Pancreas (tissue), 10 donors: Measurements from ENCODE around the gene NME7. TPM values are rescaled to one million over a fixed set of nuclear protein-coding genes. Genes with fewer than 3 reads are reported as not detected.

Experiments
- ATAC-seq, 4 donors: fragments of 200-7000 bp; cut with Tn5 transposase; one replicate each; pipeline versions ENCODE4 v1.8.0 to v1.9.1; 2020; ENCODE audit warnings: mild to moderate bottlenecking in 4 of 4, moderate library complexity in 4 of 4
- DNase-seq, 6 donors: peaks; one replicate each; pipeline ENCODE4 v3.0.0-alpha.2; 2020
- FAIRE-seq: peaks from 2 replicates; lab custom pipeline; 2012; peaks lifted over from hg19 to GRCh38; lab: Jason Lieb, UNC
- H3K27ac ChIP-seq, 4 donors: fragments of 200-600 bp; sonication (generic); 1 replicate in 3 of 4; 2 replicates in 1 of 4; pipeline versions ENCODE4 v1.5.0 to v1.8.0; 2020
- H3K27me3 ChIP-seq, 4 donors: fragments of 200-600 bp; one replicate each; pipeline ENCODE4 v1.8.0; 2021
- H3K36me3 ChIP-seq, 3 donors: fragments of 200-600 bp; sonication (generic) in 1 of 3; one replicate each; pipeline versions ENCODE4 v1.5.0 to v1.8.0; 2020 to 2021
- H3K4me1 ChIP-seq, 3 donors: fragments of 200-600 bp; one replicate each; pipeline ENCODE4 v1.8.0; 2021
- H3K4me3 ChIP-seq, 4 donors: fragments of 200-600 bp; sonication (generic) in 2 of 4; one replicate each; pipeline versions ENCODE4 v1.5.0 to v1.8.0; 2020 to 2021
- H3K9me3 ChIP-seq, 4 donors: fragments of 200-600 bp; one replicate each; pipeline ENCODE4 v1.8.0; 2021
- WGBS, 2 donors: extraction: QIAGEN DNeasy Blood & Tissue Kit; methylation state at CpG; one replicate each; pipeline ENCODE4 v1.1.7; 2013; 5-methylcytosine and 5-hydroxymethylcytosine counted together
- intact Hi-C, 3 donors: fragments of 100-400 bp; cut with DNase I; formaldehyde crosslinking; loops; one replicate each; pipeline versions ENCODE4 v1.11.1 to v1.14.2; 2022
- polyA plus RNA-seq, 2 donors: library from polyadenylated mRNA; stranded (reverse); fragments of 200-250 nt; gene quantifications; one replicate each; pipeline ENCODE4 v1.2.3, GENCODE V29; 2013
- total RNA-seq, 6 donors: library from RNA; stranded (reverse); fragmentation: NEBNext Ultra II Directional in 4 of 6; extraction: Animal tissue kit (Norgen Biotek cat#: 25700) in 4 of 6; gene quantifications; one replicate each; pipeline versions ENCODE4 v1.2.1 to v1.2.4, GENCODE V29; 2021 to 2023
- TF ChIP-seq, protein P1 (sequence below), 4 donors: fragments of 200-600 bp; sonication (generic) in 3 of 4; IDR thresholded peaks; one replicate each; pipeline versions ENCODE4 v1.5.0 to v1.8.0; 2021; ENCODE audit warnings: antibody characterized with exemption in 4 of 4
- donor health status: healthy with polysubstance abuse.
- donor health status: DM: no; HTN: no; CAD: no; lungs with moderate emphysema.
- donor health status: DM: no; HTN: no; CAD: no.
- donor health status: control.
- donor health status: control.
- donor health status: Bipolar disorder and iron deficiency.
- donor health status: DM: yes; HTN: yes; CAD: no.
- donor health status: DM: no; HTN: no; CAD: no.
- donor health status: DM: no; HTN: no; CAD: no.
- donor health status: DM: yes; HTN: yes; CAD: no.

NME7 gene
- total and polyA plus RNA-seq, 8 donors: 5.0 to 12.6 (median 8.0) TPM

DNA sequence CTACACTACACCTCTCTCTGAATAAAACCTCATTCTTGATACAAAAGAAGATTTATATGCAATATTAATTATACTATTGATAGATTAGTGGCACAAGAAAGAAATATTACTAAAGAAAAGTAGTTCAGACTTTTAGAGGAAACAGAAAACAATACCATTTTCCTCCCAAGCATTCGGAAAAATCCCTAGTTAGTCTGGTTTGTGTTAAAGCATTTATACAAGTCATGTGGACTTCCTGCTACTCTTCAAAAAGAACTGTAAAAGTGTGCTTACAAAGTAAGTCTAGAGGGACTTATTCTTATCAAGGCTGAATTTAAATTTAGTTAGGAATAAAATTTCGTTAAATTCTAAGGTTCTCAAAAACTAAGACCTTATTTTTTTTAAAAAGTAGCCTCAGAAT, 132.0 kb downstream of the NME7 start:
- WGBS, 2 donors: 87 to 88% methylated on average over 2 of the region's 2 CpGs
- Histone ChIP-seq H3K4me3 (no peak overlapping the region), H3K9me3 (no peaks in the 10 kb centered on the region), H3K27ac (no peak overlapping the region), H3K36me3 (no peaks in the 10 kb centered on the region), H3K27me3 (no peaks in the 10 kb centered on the region), H3K4me1 (peaks cover 5 to 22% (median 12%) of the 10 kb centered on the region in 3 donors)
- ATAC-seq (no peak), DNase-seq (no peak), FAIRE-seq (no peak)
- TF ChIP-seq, protein P1, sequence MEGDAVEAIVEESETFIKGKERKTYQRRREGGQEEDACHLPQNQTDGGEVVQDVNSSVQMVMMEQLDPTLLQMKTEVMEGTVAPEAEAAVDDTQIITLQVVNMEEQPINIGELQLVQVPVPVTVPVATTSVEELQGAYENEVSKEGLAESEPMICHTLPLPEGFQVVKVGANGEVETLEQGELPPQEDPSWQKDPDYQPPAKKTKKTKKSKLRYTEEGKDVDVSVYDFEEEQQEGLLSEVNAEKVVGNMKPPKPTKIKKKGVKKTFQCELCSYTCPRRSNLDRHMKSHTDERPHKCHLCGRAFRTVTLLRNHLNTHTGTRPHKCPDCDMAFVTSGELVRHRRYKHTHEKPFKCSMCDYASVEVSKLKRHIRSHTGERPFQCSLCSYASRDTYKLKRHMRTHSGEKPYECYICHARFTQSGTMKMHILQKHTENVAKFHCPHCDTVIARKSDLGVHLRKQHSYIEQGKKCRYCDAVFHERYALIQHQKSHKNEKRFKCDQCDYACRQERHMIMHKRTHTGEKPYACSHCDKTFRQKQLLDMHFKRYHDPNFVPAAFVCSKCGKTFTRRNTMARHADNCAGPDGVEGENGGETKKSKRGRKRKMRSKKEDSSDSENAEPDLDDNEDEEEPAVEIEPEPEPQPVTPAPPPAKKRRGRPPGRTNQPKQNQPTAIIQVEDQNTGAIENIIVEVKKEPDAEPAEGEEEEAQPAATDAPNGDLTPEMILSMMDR (IDR thresholded peaks at IDR 0.05): no peak
- intact Hi-C loops: no loop called here

DNA sequence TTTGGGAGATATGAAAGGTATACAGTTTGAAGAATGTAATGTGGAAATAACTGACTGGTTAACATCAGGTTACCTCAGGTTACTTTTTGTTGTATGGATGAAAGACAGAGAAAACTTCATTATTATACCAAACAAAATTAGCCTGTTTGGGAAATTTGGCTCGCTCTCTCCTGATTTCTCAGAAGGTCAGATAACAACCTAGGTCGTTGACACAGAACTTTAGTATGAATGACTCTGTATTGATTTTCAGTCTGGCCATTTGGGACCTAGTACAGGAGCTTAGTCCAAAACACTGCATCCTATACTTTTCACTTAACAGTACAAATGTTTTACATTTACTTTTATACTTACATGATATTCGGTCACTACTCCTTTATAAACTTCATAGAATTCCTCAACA, 132.8 kb downstream of the NME7 start:
- Histone ChIP-seq H3K27ac (no peak overlapping the region), H3K9me3 (no peaks in the 10 kb centered on the region), H3K27me3 (no peaks in the 10 kb centered on the region), H3K36me3 (no peaks in the 10 kb centered on the region), H3K4me3 (no peak overlapping the region), H3K4me1 (peaks cover 0 to 18% (median 12%) of the 10 kb centered on the region in 3 donors)
- FAIRE-seq (no peak), DNase-seq (no peak), ATAC-seq (peak in 2 of 4 donors; percentile 52 to 53)
- TF ChIP-seq, protein P1 (IDR thresholded peaks at IDR 0.05): no peak
- 28 to 45% methylated on average over 3 of the region's 3 CpGs for WGBS, 2 donors
- intact Hi-C loops: no loop called here

DNA sequence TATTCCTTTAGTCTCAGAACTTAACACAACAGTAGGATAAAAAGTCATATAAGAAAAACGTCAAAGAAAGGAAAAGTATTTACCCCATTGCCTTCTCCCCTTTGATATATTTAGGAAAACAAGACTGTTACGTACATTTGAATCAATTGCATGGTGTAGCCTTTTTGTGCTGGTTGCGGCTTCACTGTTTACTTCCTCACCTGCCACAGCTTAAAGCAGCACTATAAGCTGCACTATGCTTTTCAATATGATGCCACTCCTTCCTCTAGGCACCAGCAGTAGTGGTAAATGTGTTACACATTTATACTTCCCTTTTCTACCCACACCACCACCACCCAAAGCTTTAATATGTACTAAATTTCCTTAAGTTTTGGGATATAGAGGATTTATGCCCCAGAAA, 150.0 kb downstream of the NME7 start:
- TF ChIP-seq, protein P1 (IDR thresholded peaks at IDR 0.05): no peak
- DNase-seq (no peak), FAIRE-seq (no peak), ATAC-seq (no peak)
- Histone ChIP-seq H3K4me1 (no peaks in the 10 kb centered on the region), H3K9me3 (no peaks in the 10 kb centered on the region), H3K27ac (no peak overlapping the region), H3K36me3 (no peaks in the 10 kb centered on the region), H3K4me3 (no peak overlapping the region), H3K27me3 (no peaks in the 10 kb centered on the region)
- intact Hi-C loops: no loop called here
- WGBS, 2 donors: 82 to 95% methylated on average over 3 of the region's 3 CpGs

DNA sequence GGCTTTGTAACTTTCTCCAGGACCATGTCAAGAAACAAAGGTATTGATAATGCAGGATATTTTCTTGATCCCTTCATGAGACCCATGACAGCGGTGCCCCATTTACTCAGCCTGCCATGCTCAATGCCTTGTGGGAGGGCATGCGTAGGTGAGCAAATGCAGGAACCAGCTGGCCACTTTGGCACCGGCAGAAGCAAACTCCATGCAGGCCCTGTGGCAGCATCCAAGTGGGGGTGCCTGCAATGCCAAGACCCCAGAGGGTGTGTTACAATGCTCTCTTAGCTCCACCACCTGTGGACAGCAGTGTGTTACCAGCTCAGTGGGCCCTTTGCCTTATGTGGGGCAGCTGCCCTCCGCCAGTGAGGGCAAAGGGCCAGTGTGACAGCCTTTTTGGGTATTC, 153.0 kb downstream of the NME7 start:
- TF ChIP-seq, protein P1 (IDR thresholded peaks at IDR 0.05): no peak
- peak in 1 of 6 donors; percentile 15 for DNase-seq
- intact Hi-C loops: no loop called here
- H3K9me3 ChIP-seq: no peaks in the 10 kb centered on the region
- 99% methylated on average over 4 of the region's 4 CpGs for WGBS, 2 donors
- H3K27ac ChIP-seq: no peak overlapping the region
- no peak for FAIRE-seq
- no peak overlapping the region for H3K4me3 ChIP-seq
- ATAC-seq: no peak
- no peaks in the 10 kb centered on the region for H3K27me3 ChIP-seq
- H3K4me1 ChIP-seq: no peaks in the 10 kb centered on the region
- H3K36me3 ChIP-seq: no peaks in the 10 kb centered on the region

DNA sequence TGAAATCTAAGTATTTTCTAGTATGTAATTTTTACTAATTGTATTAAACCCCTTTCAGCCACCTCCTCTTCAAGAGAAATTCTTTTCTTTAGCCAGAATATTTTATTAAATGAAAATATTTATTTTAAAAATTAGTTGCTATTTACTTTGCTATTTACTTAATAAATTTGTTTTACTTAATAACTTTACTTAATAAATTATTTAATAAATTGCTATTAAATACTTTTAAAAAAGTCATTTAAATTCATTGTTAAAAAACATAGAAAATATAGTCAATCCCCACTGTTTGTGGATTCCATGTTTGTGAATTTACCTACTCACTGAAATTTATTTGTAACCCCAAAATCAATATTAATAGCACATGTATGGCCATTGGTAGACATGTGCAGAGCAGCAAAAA, 155.5 kb downstream of the NME7 start:
- H3K27ac ChIP-seq: no peak overlapping the region

More for the DNA sequence above, 155.5 kb downstream of the NME7 start:
- intact Hi-C loops: no loop called here
- H3K36me3 ChIP-seq: no peaks in the 10 kb centered on the region
- DNase-seq: no peak
- ATAC-seq: no peak
- FAIRE-seq: peak; percentile 93
- H3K4me3 ChIP-seq: no peak overlapping the region
- no peaks in the 10 kb centered on the region for H3K27me3 ChIP-seq
- TF ChIP-seq, protein P1 (IDR thresholded peaks at IDR 0.05): no peak
- no peaks in the 10 kb centered on the region for H3K9me3 ChIP-seq
- no peaks in the 10 kb centered on the region for H3K4me1 ChIP-seq
